Hematopoietic multipotent progenitor cell treated with erythropoietin and hydrocortisone succinate and interleukin-3 and kit ligand, for 8 days (in vitro differentiated cells): ENCODE results near the gene SPTA1.

Source experiments
- DNase-seq: peaks from one replicate; pipeline ENCODE4 v3.0.0-alpha.2; 2015

Gene SPTA1

DNA sequence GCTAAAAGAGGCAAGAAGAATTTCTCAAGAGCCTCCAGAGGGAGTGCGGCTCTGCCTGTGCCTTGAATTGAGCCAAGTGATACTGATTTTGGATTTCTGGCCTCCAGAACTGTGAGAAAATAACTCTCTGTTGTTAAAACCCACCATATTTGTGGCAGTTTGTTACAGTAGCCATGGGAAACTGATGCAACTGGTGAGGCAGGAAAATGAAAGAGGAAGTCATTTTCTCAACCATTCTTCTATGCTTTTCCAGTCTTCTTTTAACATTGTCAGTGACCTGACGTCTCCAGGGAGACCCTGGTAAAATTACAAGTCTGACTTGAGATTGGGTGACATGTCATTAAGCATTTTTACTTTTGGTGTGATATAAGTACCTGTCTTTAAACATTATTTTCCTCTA, 121.9 kb downstream of the SPTA1 start:
- DNase-seq: no peak

DNA sequence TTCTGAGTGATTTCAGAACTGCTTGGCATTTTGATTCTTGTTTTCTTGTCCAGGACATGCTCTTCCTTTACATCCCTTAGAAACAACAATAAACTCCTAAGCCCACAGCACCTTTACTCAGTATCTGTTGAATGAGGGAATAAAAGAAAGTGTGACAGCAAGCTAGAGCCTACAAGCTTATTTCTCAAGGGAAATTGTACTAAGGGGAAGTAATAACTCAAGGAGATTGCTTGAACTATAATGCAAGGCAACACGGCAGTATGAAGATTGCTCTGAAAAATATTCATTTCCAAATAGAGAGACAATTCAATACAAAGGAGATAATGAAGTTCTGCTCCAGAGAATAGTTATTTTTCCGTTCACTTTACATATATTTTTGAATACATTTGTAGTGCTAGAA, 122.7 kb downstream of the SPTA1 start:
- DNase-seq: no peak
